ENCODE results near the gene MAPRE2.

- no peak for TF ChIP-seq CTCF (IDR thresholded peaks at IDR 0.05)
- TF ChIP-seq POLR2A (IDR thresholded peaks at IDR 0.05), result no peak
Observed at GRCh38 chr18:35114305-35114704, 73.1 kb downstream of the MAPRE2 start.
